DOHH2 (cell line): ENCODE data around the gene KIF20B.

ENCODE experiments used
- EZH2phosphoT487 ChIP-seq: fragments of 200-600 bp; sonication (generic); IDR thresholded peaks from 2 replicates; pipeline ENCODE4 v1.6.1; 2017; ENCODE audit warnings: borderline replicate concordance, mild to moderate bottlenecking, antibody characterized with exemption, low read length, moderate library complexity, mixed read lengths
- TF ChIP-seq, protein P1 (sequence below): fragments of 200-600 bp; sonication (generic); IDR thresholded peaks from one replicate; pipeline ENCODE4 v1.5.1; 2014; ENCODE audit warnings: antibody characterized with exemption, mild to moderate bottlenecking, low read depth, low read length; ENCODE audit not compliant: poor library complexity, severe bottlenecking

DNA sequence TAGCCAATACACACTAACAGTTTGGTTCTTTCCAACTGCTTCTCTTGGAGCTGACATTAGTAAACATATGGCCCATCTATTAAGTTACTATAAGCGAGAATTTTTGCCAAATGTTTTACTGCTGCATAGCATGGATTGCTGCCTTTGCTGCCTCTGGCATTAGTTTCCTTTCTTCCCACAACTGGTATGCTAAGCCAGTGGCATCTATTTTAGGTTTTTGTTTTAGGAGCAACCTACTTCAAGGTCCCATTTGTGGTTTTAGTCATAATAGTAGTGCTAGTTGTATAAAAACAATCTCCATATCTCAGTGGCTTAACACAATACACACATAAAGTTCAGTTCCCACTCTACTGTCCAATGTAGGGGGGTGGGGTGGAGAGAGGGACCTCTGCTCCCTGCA lies 30.5 kb upstream of the KIF20B start:
- TF ChIP-seq, protein P1, sequence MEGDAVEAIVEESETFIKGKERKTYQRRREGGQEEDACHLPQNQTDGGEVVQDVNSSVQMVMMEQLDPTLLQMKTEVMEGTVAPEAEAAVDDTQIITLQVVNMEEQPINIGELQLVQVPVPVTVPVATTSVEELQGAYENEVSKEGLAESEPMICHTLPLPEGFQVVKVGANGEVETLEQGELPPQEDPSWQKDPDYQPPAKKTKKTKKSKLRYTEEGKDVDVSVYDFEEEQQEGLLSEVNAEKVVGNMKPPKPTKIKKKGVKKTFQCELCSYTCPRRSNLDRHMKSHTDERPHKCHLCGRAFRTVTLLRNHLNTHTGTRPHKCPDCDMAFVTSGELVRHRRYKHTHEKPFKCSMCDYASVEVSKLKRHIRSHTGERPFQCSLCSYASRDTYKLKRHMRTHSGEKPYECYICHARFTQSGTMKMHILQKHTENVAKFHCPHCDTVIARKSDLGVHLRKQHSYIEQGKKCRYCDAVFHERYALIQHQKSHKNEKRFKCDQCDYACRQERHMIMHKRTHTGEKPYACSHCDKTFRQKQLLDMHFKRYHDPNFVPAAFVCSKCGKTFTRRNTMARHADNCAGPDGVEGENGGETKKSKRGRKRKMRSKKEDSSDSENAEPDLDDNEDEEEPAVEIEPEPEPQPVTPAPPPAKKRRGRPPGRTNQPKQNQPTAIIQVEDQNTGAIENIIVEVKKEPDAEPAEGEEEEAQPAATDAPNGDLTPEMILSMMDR: no peak
- no peak for TF ChIP-seq EZH2phosphoT487
